ENCODE data around the gene NSDHL.

NSDHL gene

DNA sequence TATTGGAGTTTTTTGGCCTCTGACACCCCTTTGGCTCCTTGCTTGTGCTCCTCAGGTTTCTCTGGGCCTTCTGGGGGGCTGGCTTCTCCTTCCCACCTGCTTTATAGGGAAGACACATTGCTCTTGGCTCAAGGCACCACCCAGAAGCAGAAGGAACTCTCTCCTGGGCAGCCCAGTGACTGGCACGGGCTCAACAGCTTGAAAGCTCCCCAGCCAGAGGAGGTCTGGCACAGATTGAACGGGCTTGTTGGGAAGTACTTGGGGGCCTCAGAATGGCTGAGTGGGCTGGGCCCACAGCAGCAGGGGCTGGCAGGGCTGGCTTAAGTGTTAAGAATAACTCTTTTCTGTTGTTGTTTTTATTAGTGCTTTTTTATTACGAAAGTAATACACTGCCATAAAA is 55.9 kb downstream of the NSDHL start:
- peaks cover 54% of the 10 kb centered on the region for H3K27me3 ChIP-seq (ENCODE audit: insufficient read depth, low read length)
- no peak overlapping the region for H2AFZ ChIP-seq (ENCODE audit: low read depth, low read length)
- H3K4me3 ChIP-seq (ENCODE audit: low read length): no peak overlapping the region
- H3K36me3 ChIP-seq (ENCODE audit: insufficient read depth, low read length): no peaks in the 10 kb centered on the region
- no peaks in the 10 kb centered on the region for H3K4me1 ChIP-seq (ENCODE audit: insufficient read depth, low read length)
- H3K9me3 ChIP-seq (ENCODE audit: low read length): no peaks in the 10 kb centered on the region

GRCh38 chrX:152892499-152892898 is 61.6 kb downstream of the NSDHL start:
- no peak overlapping the region for H2AFZ ChIP-seq (ENCODE audit: low read depth, low read length)
- H3K4me1 ChIP-seq (ENCODE audit: insufficient read depth, low read length): no peaks in the 10 kb centered on the region
- H3K4me3 ChIP-seq (ENCODE audit: low read length): no peak overlapping the region
- no peaks in the 10 kb centered on the region for H3K9me3 ChIP-seq (ENCODE audit: low read length)
- no peaks in the 10 kb centered on the region for H3K36me3 ChIP-seq (ENCODE audit: insufficient read depth, low read length)
- H3K27me3 ChIP-seq (ENCODE audit: insufficient read depth, low read length): peaks cover 46% of the 10 kb centered on the region

DNA sequence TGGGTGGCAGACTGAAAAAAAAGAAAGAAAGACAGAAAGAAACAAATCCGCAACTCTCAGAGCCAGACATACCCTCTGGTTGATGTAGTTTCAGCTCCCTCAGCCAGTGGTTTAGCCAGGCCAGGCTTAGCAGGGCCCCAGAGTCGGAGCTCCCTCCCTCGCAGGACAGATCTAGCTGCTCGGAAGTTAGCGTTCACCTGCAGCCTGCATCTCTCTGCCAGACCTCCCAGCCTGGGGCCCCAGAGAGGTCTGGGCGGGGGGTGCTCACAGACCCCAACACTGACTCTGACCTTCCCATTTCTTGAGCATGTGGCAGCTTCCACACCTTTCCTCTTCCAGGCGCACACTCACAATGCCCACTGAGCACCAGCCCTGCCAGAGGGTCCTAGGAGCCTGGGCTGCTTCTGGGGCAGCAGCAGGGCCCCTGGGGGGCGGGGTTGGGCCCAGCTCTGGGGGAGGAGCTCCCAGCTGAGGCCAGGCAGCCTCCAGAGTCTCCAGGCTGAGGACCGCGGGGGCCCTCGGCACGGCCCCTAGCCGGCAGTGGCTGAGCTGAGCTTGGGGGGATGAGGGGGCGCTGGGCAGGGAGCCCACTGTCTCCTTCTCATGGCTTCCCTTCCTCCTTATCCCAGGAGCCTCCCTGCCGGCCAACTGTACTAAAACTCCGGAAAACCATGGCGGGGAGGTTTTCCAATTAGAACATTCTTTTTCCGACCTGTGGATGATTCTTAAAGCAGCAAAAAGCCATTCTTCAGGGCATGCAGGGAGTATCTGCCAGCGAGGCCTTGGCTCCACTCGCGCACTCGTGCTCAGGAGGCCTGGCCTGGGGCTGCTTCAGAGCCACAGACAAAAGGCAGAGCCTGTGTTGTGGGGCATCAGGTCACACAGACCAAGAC is 62.4 kb downstream of the NSDHL start:
- Histone ChIP-seq H3K27me3 (ENCODE audit: insufficient read depth, low read length) (peaks cover 39% of the 10 kb centered on the region), H3K4me3 (ENCODE audit: low read length) (no peak overlapping the region), H2AFZ (ENCODE audit: low read depth, low read length) (no peak overlapping the region), H3K4me1 (ENCODE audit: insufficient read depth, low read length) (no peaks in the 10 kb centered on the region), H3K36me3 (ENCODE audit: insufficient read depth, low read length) (no peaks in the 10 kb centered on the region), H3K9me3 (ENCODE audit: low read length) (no peaks in the 10 kb centered on the region)

GRCh38 chrX:152893980-152894610 is 63.2 kb downstream of the NSDHL start:
- Histone ChIP-seq H3K4me1 (ENCODE audit: insufficient read depth, low read length) (no peaks in the 10 kb centered on the region), H3K27me3 (ENCODE audit: insufficient read depth, low read length) (peaks cover 38% of the 10 kb centered on the region), H3K4me3 (ENCODE audit: low read length) (no peak overlapping the region), H3K9me3 (ENCODE audit: low read length) (no peaks in the 10 kb centered on the region), H3K36me3 (ENCODE audit: insufficient read depth, low read length) (no peaks in the 10 kb centered on the region), H2AFZ (ENCODE audit: low read depth, low read length) (no peak overlapping the region)

DNA sequence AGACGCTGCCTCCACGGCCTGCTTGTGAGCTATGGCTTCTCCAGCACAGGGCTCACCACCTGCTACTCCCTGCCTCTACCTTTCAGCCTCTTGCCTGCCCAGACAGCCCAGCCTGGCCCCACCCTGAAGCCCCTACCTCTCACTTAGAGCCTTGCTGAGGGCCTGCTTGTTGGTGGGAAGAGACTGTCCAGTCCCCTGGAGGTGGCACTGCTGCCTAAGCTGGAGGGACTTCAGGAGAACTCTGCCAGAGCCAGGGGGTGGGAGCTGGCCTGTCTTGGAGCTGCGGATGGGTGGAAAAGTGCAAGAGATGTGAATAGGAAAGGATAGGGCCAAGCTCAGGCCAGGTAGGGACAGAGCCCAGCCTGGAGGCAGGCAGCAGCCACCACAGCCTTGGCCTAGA is 64.3 kb downstream of the NSDHL start:
- Histone ChIP-seq H3K27me3 (ENCODE audit: insufficient read depth, low read length) (peaks cover 34% of the 10 kb centered on the region), H2AFZ (ENCODE audit: low read depth, low read length) (no peak overlapping the region), H3K36me3 (ENCODE audit: insufficient read depth, low read length) (no peaks in the 10 kb centered on the region), H3K9me3 (ENCODE audit: low read length) (no peaks in the 10 kb centered on the region), H3K4me1 (ENCODE audit: insufficient read depth, low read length) (no peaks in the 10 kb centered on the region), H3K4me3 (ENCODE audit: low read length) (no peak overlapping the region)

GRCh38 chrX:152895724-152896420 is 65.0 kb downstream of the NSDHL start:
- H3K4me3 ChIP-seq (ENCODE audit: low read length): no peak overlapping the region
- H2AFZ ChIP-seq (ENCODE audit: low read depth, low read length): no peak overlapping the region
- H3K36me3 ChIP-seq (ENCODE audit: insufficient read depth, low read length): no peaks in the 10 kb centered on the region
- peaks cover 37% of the 10 kb centered on the region for H3K27me3 ChIP-seq (ENCODE audit: insufficient read depth, low read length)
- H3K4me1 ChIP-seq (ENCODE audit: insufficient read depth, low read length): no peaks in the 10 kb centered on the region
- H3K9me3 ChIP-seq (ENCODE audit: low read length): no peaks in the 10 kb centered on the region

DNA sequence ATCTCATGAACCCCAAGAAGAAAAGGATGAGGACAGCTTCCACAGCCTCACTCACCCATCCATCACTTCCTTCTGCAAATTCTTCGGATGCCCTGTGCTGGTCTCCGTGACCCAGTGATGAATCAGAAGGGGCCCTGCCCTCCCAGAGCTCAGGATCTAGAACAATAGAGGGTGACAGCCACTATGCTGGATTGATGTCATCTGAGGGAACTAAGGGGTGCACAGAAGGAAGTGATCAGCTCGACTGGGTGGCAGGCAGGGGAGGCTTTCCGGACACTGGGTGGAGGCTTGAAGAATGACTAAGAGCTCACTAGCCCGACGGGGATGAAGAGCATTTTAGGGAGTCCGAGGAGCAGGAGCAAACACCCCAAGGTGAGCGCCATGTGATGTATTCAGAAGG is 65.6 kb downstream of the NSDHL start:
- no peaks in the 10 kb centered on the region for H3K9me3 ChIP-seq (ENCODE audit: low read length)
- H3K36me3 ChIP-seq (ENCODE audit: insufficient read depth, low read length): no peaks in the 10 kb centered on the region
- peaks cover 36% of the 10 kb centered on the region for H3K27me3 ChIP-seq (ENCODE audit: insufficient read depth, low read length)
- H3K4me1 ChIP-seq (ENCODE audit: insufficient read depth, low read length): no peaks in the 10 kb centered on the region
- no peak overlapping the region for H2AFZ ChIP-seq (ENCODE audit: low read depth, low read length)
- H3K4me3 ChIP-seq (ENCODE audit: low read length): no peak overlapping the region

DNA sequence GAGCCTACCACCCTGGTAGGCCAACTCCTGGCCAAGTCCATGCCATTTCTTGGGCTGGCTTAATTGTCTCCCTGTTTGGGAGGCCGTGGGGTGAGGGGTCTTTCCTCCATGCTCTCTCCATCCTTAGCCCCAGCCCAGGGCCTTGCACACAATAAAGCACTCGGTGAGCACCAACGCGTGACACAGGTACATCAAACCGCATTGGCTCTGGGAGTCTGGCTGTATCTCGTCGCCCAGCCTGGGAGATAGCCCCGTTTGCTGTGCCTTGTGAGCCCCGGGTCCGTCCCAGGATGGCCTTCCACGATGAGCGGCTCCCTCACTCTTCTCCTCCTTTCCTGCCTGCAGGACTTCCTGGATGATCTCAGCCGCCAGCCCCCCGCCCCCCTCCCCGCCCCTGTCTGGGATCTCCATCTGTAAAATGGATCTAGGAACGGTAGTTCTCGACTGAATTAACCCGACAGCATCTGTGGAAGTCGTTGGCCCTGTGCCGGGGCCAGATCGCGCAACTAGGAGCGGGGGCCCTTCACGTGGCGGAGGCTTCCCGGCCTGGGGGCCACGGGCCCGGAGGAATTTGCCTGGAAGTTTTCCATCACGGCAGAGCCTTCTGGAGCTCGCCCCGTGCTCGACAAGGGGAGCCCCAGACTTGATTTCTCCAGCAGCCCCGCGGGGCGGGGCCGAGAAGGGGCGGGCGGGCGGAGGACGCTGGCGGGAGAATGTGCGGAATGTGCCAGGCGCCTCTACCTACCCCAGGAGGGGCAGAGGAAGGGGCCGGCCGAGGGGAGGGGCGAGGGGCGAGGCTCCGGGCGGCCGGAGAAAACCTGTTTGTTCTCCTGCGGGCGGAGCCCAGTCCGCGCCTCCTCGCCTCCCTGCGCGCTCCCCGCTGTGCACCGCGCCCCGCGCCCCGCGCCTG is 66.6 kb downstream of the NSDHL start, which contains the start of gene ZNF185:
ZNF185 (plus strand) TSS at position 846 of the 910 bp plus-strand sequence. CDS start 16,423 bp downstream, outside the sequence.
- Histone ChIP-seq H3K27me3 (ENCODE audit: insufficient read depth, low read length) (peaks cover 40% of the 10 kb centered on the region), H3K9me3 (ENCODE audit: low read length) (no peaks in the 10 kb centered on the region), H2AFZ (ENCODE audit: low read depth, low read length) (no peak within 1 kb of the TSS), H3K4me3 (ENCODE audit: low read length) (no peak within 1 kb of the TSS), H3K36me3 (ENCODE audit: insufficient read depth, low read length) (no peaks in the 10 kb centered on the region), H3K4me1 (ENCODE audit: insufficient read depth, low read length) (no peaks in the 10 kb centered on the region)

GRCh38 chrX:152898442-152898841 is 67.6 kb downstream of the NSDHL start:
- no peaks in the 10 kb centered on the region for H3K36me3 ChIP-seq (ENCODE audit: insufficient read depth, low read length)
- peaks cover 40% of the 10 kb centered on the region for H3K27me3 ChIP-seq (ENCODE audit: insufficient read depth, low read length)
- H2AFZ ChIP-seq (ENCODE audit: low read depth, low read length): no peak overlapping the region
- no peaks in the 10 kb centered on the region for H3K9me3 ChIP-seq (ENCODE audit: low read length)
- no peaks in the 10 kb centered on the region for H3K4me1 ChIP-seq (ENCODE audit: insufficient read depth, low read length)
- H3K4me3 ChIP-seq (ENCODE audit: low read length): no peak overlapping the region

DNA sequence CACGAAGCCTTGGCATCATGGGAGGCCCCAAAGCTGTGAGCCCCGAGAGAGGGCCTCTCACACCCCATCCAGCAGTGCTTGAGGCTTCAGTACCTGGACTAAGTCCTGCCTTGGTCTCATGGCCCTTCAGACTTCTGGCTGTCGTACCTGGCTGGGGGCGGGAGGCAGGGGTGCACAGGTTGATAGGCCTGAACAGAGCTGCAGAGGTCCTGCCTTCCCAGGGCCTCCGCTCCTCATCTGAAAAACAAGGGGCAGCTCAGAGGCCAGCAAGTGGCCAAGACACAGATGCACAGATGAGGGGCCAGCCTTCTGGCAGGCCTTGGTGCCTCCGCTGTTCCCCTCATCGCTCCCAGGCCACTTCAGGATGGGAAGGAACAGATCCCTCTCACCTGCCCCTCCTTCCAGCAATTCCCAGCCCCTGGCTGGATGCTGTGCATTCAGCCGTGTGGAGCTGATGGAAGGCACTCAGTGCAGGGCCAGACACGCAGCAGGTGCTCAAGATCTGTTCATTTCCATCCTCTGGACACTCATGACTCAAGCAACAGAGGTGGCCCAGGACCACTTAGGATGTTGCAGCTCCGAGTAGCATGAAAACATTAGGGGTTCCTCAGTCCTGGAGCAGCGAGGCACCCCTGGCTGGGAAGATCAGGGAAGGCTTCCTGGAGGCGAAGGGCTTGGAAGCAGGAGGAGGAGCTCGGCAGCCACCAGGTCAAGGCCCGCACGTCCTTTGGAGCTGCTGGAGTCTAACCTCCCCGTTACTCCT is 68.4 kb downstream of the NSDHL start:
- Histone ChIP-seq H3K4me3 (ENCODE audit: low read length) (no peak overlapping the region), H2AFZ (ENCODE audit: low read depth, low read length) (no peak overlapping the region), H3K36me3 (ENCODE audit: insufficient read depth, low read length) (no peaks in the 10 kb centered on the region), H3K9me3 (ENCODE audit: low read length) (no peaks in the 10 kb centered on the region), H3K4me1 (ENCODE audit: insufficient read depth, low read length) (no peaks in the 10 kb centered on the region), H3K27me3 (ENCODE audit: insufficient read depth, low read length) (peaks cover 40% of the 10 kb centered on the region)

GRCh38 chrX:152899874-152900719 is 69.2 kb downstream of the NSDHL start:
- H3K4me3 ChIP-seq (ENCODE audit: low read length): no peak overlapping the region
- H3K27me3 ChIP-seq (ENCODE audit: insufficient read depth, low read length): peaks cover 37% of the 10 kb centered on the region
- no peaks in the 10 kb centered on the region for H3K4me1 ChIP-seq (ENCODE audit: insufficient read depth, low read length)
- no peaks in the 10 kb centered on the region for H3K36me3 ChIP-seq (ENCODE audit: insufficient read depth, low read length)
- no peak overlapping the region for H2AFZ ChIP-seq (ENCODE audit: low read depth, low read length)
- H3K9me3 ChIP-seq (ENCODE audit: low read length): no peaks in the 10 kb centered on the region

All from neuron (in vitro differentiated cells).